ENCODE results near the gene KCNS1.

Gene KCNS1

GRCh38 chr20:45105317-45105716 lies 4.4 kb upstream of the KCNS1 start:
- no peak for DNase-seq

GRCh38 chr20:45104786-45105185 lies 3.9 kb upstream of the KCNS1 start:
- DNase-seq: no peak

- DNase-seq: no peak
These were observed 2.1 kb upstream of the KCNS1 start for GRCh38 chr20:45103072-45103471.

DNA sequence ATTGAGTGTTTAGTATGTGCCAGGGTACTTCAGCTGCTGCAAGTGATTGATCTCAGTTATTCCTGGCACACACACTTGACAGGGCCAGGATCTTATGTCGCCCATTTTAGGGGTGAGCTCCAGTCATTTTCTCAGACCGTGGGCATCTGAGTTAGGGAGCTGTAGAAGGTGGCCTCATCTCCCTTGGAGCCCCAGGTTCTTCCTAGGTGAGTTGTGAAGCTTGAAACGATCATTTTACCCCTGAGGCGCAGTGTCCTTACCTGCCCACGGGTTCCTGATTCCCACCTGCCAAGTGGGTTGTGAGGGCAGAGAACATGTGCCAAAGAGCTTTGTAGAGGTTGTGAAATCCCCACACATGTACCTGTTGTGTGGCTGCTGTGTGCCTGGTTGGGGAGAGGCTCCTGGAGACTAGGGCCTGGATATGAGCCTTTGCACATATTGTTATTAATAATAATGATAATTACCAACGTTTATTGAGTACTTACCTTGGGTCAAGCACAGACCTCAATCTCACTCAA lies 465 bp upstream of the KCNS1 start:
- no peak for DNase-seq

- DNase-seq: no peak
These were observed 2.7 kb downstream of the KCNS1 start for GRCh38 chr20:45098103-45098773.

DNA sequence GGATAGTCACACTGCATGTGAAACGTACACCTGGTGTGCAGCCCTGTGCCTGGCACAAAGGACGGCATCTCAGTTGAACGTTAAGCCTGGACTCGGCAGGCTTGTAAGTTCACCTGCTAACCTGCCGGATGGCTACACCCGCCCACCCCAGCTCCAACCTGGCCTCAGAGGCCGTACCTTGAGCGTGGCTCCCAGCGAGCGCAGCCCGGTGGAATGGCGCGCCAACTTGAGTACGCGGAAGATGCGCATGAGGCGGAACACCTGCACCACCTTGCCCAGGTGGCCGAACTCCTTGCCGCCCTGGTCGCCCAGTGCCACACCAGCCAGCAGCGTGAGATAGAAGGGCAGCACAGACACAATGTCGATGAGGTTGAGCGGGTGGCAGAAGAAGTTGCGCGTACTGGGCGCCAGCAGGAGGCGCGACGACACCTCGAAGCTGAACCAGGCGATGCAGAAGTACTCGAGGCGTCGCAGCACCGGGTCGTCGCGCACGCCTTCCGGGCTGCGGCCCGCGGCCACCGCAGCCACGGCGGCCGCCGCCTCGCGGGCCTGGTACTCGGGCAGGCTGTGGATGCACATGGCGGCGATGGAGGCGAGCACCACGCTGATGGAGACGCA lies 3.3 kb downstream of the KCNS1 start:
- DNase-seq: no peak

DNA sequence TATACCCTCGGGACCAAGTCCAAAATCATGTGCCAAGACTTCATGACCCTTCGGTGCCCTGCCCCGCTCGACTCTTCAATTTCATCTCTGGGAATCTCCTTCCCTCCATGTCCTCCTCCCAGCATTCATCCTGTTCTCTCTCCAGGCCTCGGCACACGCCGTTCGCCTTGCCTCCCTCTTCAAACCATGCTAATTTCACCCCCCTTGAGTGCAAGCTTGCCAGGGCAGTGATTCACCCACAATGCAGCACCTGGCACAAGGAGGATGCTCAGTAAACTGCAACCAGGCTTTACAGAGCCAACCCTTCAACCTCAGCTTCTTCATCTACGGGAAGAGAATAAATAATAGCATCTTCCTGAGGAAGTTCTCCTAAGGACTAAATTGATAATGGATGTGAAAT lies 4.1 kb downstream of the KCNS1 start:
- DNase-seq: no peak

DNA sequence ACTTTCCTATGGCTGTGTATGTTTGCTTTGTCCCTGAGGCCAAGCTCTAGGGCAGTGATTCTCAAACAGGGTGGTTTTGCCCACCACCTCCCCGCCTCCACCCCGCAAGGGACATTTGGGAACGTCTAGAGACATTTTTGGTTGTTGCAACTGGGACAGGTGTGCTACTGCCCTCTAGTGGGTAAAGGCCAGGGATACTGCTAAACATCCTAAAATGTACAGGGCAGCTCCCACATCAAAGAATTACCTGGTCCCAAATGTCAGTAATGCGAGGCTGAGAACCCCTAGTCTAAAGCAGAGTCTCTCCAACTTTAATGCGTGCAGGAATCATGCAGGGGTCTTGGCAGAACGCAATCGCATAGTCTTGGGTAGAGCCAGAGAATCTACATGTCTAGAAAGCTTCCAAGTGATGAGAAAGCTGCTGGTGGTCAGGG lies 5.1 kb downstream of the KCNS1 start:
- peak; percentile 33 for DNase-seq

GRCh38 chr20:45094864-45095574 lies 5.9 kb downstream of the KCNS1 start:
- no peak for DNase-seq

- DNase-seq: no peak
These were observed 6.7 kb downstream of the KCNS1 start for GRCh38 chr20:45094201-45094600.

DNA sequence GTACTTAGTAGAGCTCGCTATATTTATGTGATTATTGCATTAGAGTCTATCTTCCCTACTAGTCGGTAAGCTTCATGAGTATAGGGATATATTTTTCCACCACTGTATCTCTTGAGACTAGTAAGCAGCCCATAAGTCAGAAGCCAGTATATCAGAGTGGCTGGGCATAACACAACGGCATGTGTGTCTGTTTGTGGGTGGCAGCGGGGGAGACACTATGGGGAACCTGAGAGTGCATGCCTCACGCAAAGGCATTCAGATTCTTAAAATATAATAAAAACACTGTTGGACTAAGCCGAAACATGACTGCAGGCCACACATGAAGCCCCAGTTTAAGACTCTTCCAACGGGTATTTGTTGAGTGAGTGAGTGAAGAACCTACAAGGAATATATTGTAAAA lies 8.0 kb downstream of the KCNS1 start:
- no peak for DNase-seq

DNA sequence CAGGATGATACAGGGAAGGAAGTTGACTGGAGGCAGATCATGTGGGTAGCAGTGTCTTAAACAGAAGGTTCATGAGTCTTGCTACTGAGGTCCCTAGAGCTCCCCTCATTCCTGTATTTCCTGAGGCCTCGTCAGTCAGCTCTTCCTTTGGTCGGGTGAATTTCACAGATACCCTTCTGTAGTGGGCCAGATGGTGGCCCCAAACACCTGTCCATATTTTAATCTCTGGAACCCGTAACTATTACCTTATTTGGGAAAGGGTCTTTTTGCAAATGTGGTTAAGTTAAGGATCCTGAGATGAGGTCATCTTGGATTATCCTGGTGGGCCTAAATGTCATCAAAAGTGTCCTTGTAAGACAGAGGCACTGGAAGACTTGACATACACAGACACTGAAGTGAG lies 9.6 kb downstream of the KCNS1 start:
- DNase-seq: no peak

DNA sequence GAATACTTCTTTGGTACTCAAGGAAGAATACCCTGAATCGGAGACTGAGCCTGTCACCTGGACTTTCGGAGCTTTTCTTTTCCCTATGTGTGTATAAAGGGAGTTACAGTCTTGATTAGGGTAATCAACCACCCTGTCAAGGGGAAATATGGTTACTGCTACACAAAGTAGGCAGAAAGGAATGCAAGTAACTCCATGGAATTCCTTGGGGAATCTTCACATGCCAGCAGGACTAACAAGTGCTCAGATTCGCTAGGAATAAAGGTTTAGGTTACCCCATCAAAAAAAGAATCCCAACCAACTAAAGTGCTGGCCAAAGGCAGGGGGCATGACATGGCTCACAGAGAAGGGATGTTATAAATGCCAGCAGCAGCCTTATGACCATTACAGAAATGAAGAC lies 10.4 kb downstream of the KCNS1 start:
- DNase-seq: no peak

- DNase-seq: no peak
These were observed 12.7 kb downstream of the KCNS1 start for GRCh38 chr20:45088247-45088646.

GRCh38 chr20:45087814-45088213 lies 13.1 kb downstream of the KCNS1 start:
- no peak for DNase-seq

GRCh38 chr20:45087097-45087790 lies 13.7 kb downstream of the KCNS1 start:
- no peak for DNase-seq

DNA sequence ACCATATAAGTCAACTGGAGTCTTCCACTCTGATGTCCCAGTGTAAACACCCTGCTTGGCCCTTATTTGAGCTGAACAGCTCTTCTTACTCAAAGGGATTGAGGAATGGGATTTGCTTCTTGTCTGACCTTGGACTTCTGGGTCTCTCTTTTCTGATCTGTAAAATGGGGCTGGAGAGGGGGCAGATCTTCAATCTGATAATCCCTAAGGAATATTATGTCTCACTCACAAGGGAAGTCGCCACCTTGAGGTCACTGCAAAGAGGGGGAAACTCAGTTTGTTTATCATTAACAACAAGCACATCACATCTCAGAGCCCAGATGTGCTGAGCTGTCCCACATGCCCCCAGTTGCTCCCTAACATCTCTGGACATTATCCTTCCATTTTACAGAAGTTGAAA lies 15.1 kb downstream of the KCNS1 start:
- no peak for DNase-seq

DNA sequence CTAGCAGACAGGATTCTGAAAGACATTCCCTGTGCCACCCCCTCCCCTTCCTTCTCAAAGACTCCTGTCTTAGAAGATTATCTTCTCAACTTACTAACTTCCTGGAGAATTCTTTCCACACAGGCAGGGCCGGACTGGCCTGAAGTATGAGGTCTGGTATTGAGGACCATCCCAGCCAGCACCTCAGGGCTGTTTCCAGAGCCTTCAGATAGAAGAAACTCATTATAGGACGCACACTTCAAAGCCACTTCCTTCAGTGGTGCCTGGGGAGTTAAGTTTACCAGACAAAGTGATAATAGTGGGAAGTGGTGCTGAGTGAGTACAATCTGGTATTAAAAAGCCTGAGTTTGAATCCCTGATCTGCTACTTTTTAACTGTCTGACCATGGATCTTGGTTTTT lies 15.6 kb downstream of the KCNS1 start:
- no peak for DNase-seq

DNA sequence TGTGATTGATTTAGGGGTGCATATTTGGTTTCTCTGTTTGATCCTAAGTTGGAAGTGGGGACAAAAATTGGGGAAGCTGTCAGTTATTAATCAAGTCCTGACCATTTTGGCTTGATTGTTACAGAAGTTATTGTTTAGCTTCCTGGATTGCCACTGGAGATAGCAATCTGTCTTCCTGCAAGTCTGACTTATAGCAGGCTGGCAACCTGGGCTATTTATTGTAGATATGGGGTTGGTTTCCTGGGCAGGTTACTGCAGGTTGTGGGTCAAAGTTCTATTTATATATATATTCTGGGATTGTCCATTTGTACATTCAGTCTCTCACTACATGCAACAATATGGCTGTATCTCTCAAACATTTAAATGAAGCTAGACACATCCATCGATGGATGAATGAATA lies 17.8 kb downstream of the KCNS1 start:
- no peak for DNase-seq

- no peak for DNase-seq
These were observed 18.5 kb downstream of the KCNS1 start for GRCh38 chr20:45082468-45082867.

- DNase-seq: no peak
These were observed 19.9 kb downstream of the KCNS1 start for GRCh38 chr20:45080867-45081624.

DNA sequence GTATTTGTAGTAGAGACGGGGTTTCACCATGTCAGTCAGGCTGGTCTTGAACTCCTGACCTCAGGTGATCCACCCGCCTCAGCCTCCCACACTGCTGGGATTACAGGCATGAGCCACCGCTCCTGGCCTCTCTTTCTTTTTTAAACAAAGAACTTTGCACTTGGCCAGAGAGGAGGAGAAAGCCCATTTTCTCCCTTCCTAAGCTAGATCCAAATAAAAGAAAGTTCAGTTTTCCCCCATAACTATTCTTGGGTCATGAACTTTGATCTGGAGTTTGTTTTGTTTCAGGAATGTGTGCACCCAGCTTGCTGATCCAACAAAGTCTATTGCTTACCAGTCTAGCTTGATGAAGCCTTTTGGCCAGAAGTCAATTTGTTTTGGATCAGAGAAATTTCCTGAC lies 23.4 kb downstream of the KCNS1 start:
- no peak for DNase-seq

- no peak for DNase-seq
These were observed 27.7 kb downstream of the KCNS1 start for GRCh38 chr20:45073221-45073620.
